HG03520 (cell line): Measurements from ENCODE around the gene NDUFS3.
A peak's percentile ranks its signal among the peaks of the same experiment; 100 is the strongest.
"Not testable (repeated sequence)": the region's sequence is repeated elsewhere in the genome, so short reads cannot be mapped to it uniquely, and the experiment has no call there.

ENCODE experiments used
- ATAC-seq: cut with Tn5 transposase; IDR thresholded peaks from one replicate; pipeline ENCODE4 v1.9.1; 2021; ENCODE audit warnings: mild to moderate bottlenecking, moderate library complexity; ENCODE audit not compliant: unreplicated experiment

Gene NDUFS3

GRCh38 chr11:47558695-47559094, 20.2 kb upstream of the NDUFS3 start:
- no peak for ATAC-seq

GRCh38 chr11:47560426-47560825, 18.4 kb upstream of the NDUFS3 start:
- ATAC-seq, result no peak

- ATAC-seq, result not testable (repeated sequence)
These were observed 16.5 kb upstream of the NDUFS3 start for GRCh38 chr11:47562393-47562792.

GRCh38 chr11:47564366-47564765, 14.5 kb upstream of the NDUFS3 start:
- ATAC-seq, result not testable (repeated sequence)

- ATAC-seq, result peak; percentile 16
These were observed 13.9 kb upstream of the NDUFS3 start for GRCh38 chr11:47564933-47565339.

GRCh38 chr11:47565340-47566148, 13.3 kb upstream of the NDUFS3 start, which contains the start of gene PTPMT1:
PTPMT1 (plus strand) TSS chr11:47565599; CDS start chr11:47565623, 24 bp downstream.
- ATAC-seq, result peak; percentile 79

GRCh38 chr11:47566149-47566698, 12.7 kb upstream of the NDUFS3 start:
- no peak for ATAC-seq

- no peak for ATAC-seq
These were observed 9.2 kb upstream of the NDUFS3 start for GRCh38 chr11:47569646-47570045.

- ATAC-seq, result no peak
These were observed 8.1 kb upstream of the NDUFS3 start for GRCh38 chr11:47570651-47571356.

GRCh38 chr11:47571357-47571729, 7.5 kb upstream of the NDUFS3 start:
- ATAC-seq, result no peak

- ATAC-seq, result no peak
These were observed 7.0 kb upstream of the NDUFS3 start for GRCh38 chr11:47571895-47572294.

GRCh38 chr11:47572715-47573255, 6.1 kb upstream of the NDUFS3 start:
- no peak for ATAC-seq

GRCh38 chr11:47573321-47573720, 5.6 kb upstream of the NDUFS3 start:
- no peak for ATAC-seq

GRCh38 chr11:47577460-47578041, 1.3 kb upstream of the NDUFS3 start:
- ATAC-seq, result no peak

GRCh38 chr11:47583844-47584243, 5.0 kb downstream of the NDUFS3 start:
- ATAC-seq, result no peak

GRCh38 chr11:47586098-47586855, 7.4 kb downstream of the NDUFS3 start, which contains the start of gene FAM180B:
FAM180B (plus strand) TSS chr11:47586678; CDS start chr11:47586769, 91 bp downstream.
- ATAC-seq, result no peak

- no peak for ATAC-seq
These were observed 8.3 kb downstream of the NDUFS3 start for GRCh38 chr11:47587039-47587716.

GRCh38 chr11:47587723-47588326, 9.0 kb downstream of the NDUFS3 start:
- ATAC-seq, result no peak

- no peak for ATAC-seq
These were observed 10.2 kb downstream of the NDUFS3 start for GRCh38 chr11:47589118-47589517.
